SK-N-SH (cell line): ENCODE data around the gene MYO1D. TPM values are rescaled to one million over a fixed set of nuclear protein-coding genes. Genes with fewer than 3 reads are reported as not detected.

Experiments used
- CTCF ChIA-PET: fragments of 300-600, 350-600 bp; formaldehyde crosslinking; extraction: SDS; loops from one replicate; lab custom pipeline; 2021; lab: Yijun Ruan, JAX
- POLR2A ChIA-PET: fragments of 350-600 bp; sonication (Branson Sonifier 250); formaldehyde crosslinking; extraction: SDS; loops from one replicate; lab custom pipeline; 2020; ENCODE audit warnings: antibody characterized with exemption, inconsistent platforms; lab: Yijun Ruan, JAX
- DNase-seq: peaks from one replicate; pipeline ENCODE4 v3.0.0; 2012
- H2AFZ ChIP-seq: fragments of 200-600 bp; sonication (generic); 2 replicates; pipeline ENCODE4 v1.8.1; 2016; ENCODE audit warnings: antibody characterized with exemption, mild to moderate bottlenecking, low read depth
- H3F3A ChIP-seq: fragments of 200-600 bp; sonication (generic); replicated peaks from 2 replicates; pipeline ENCODE3; 2016; ENCODE audit warnings: antibody characterized with exemption, mild to moderate bottlenecking; ENCODE audit not compliant: insufficient read depth
- H3K27ac ChIP-seq, 2 experiments: fragments of 200-500 bp in 1 of 2; fragments of 200-600 bp in 1 of 2; sonication (Bioruptor generic) in 1 of 2; sonication (generic), shearing (Covaris generic) in 1 of 2; 2 replicates each; pipeline versions ENCODE4 v1.5.1 to v1.6.1; 2014 to 2016; ENCODE audit warnings: low read depth in 2 of 2, inconsistent platforms in 1 of 2, low read length in 1 of 2, mild to moderate bottlenecking in 1 of 2, mixed read lengths in 1 of 2
- H3K27me3 ChIP-seq: fragments of 200-600 bp; sonication (generic), shearing (Covaris generic); 2 replicates; pipeline ENCODE4 v1.6.1; 2016; ENCODE audit warnings: mixed run types; ENCODE audit not compliant: insufficient read depth
- H3K36me3 ChIP-seq, 2 experiments: fragments of 200-500 bp in 1 of 2; fragments of 200-600 bp in 1 of 2; sonication (Bioruptor generic) in 1 of 2; sonication (generic) in 1 of 2; replicated peaks in 1 of 2; 2 replicates each; pipeline versions ENCODE3 to v1.5.1; 2014 to 2016; ENCODE audit warnings: low read length in 1 of 2, mild to moderate bottlenecking in 1 of 2; ENCODE audit not compliant: insufficient read depth in 2 of 2, control insufficient read depth in 1 of 2
- H3K4me1 ChIP-seq, 2 experiments: fragments of 200-500 bp in 1 of 2; fragments of 200-600 bp in 1 of 2; sonication (Bioruptor generic) in 1 of 2; sonication (generic), shearing (Covaris generic) in 1 of 2; 2 replicates each; pipeline versions ENCODE4 v1.5.1 to v1.6.1; 2014 to 2016; ENCODE audit warnings: low read depth in 1 of 2, low read length in 1 of 2, mixed run types in 1 of 2; ENCODE audit not compliant: insufficient read depth in 2 of 2, control insufficient read depth in 1 of 2
- H3K4me2 ChIP-seq: fragments of 200-600 bp; sonication (generic), shearing (Covaris generic); 2 replicates; pipeline ENCODE4 v1.6.1; 2017; ENCODE audit warnings: mixed run types
- H3K4me3 ChIP-seq, 2 experiments: fragments of 200-500 bp in 1 of 2; fragments of 200-600 bp in 1 of 2; sonication (Bioruptor generic) in 1 of 2; sonication (generic), shearing (Covaris generic) in 1 of 2; 2 replicates each; pipeline versions ENCODE4 v1.5.1 to v1.8.1; 2014 to 2016; ENCODE audit warnings: low read depth in 2 of 2, inconsistent platforms in 1 of 2, low read length in 1 of 2, mild to moderate bottlenecking in 1 of 2, mixed read lengths in 1 of 2, moderate library complexity in 1 of 2
- H3K79me2 ChIP-seq: fragments of 200-600 bp; sonication (generic); 2 replicates; pipeline ENCODE4 v1.8.1; 2017; ENCODE audit warnings: mild to moderate bottlenecking; ENCODE audit not compliant: insufficient read depth
- H3K9ac ChIP-seq: fragments of 200-600 bp; sonication (generic); 2 replicates; pipeline ENCODE4 v1.6.1; 2017; ENCODE audit warnings: mixed run types
- H3K9me2 ChIP-seq: fragments of 200-600 bp; sonication (generic); 2 replicates; pipeline ENCODE4 v1.6.1; 2017; ENCODE audit warnings: mixed run types
- H3K9me3 ChIP-seq: fragments of 200-600 bp; sonication (generic); 2 replicates; pipeline ENCODE4 v1.6.1; 2017; ENCODE audit warnings: mixed run types, mild to moderate bottlenecking, moderate library complexity
- H4K20me1 ChIP-seq: fragments of 200-600 bp; sonication (generic); 2 replicates; pipeline ENCODE4 v1.6.1; 2017; ENCODE audit warnings: mild to moderate bottlenecking, mixed run types; ENCODE audit not compliant: insufficient read depth
- CHD2 ChIP-seq: fragments of 150-350 bp; IDR thresholded peaks from 2 replicates; pipeline ENCODE4 v1.6.1; 2018; ENCODE audit warnings: low read length; ENCODE audit not compliant: partially characterized antibody
- ELF1 ChIP-seq: IDR thresholded peaks from 2 replicates; pipeline ENCODE4 v1.4.0; 2012
- EP300 ChIP-seq, 2 experiments: IDR thresholded peaks; 2 replicates each; pipeline versions ENCODE4 v1.4.0 to v1.6.1; 2012; ENCODE audit warnings: borderline replicate concordance in 1 of 2, low read depth in 1 of 2, low read length in 1 of 2
- GABPA ChIP-seq: IDR thresholded peaks from 2 replicates; pipeline ENCODE4 v1.4.0; 2012; ENCODE audit warnings: low read depth, mild to moderate bottlenecking
- IRF3 ChIP-seq: fragments of 150-350 bp; IDR thresholded peaks from 2 replicates; pipeline ENCODE4 v1.6.1; 2016; ENCODE audit warnings: mild to moderate bottlenecking, low read depth, low read length
- JUND ChIP-seq: IDR thresholded peaks from 2 replicates; pipeline ENCODE4 v1.4.0; 2012
- MAX ChIP-seq: IDR thresholded peaks from 2 replicates; pipeline ENCODE4 v1.4.0; 2012; ENCODE audit warnings: low read depth
- MEF2A ChIP-seq: IDR thresholded peaks from 2 replicates; pipeline ENCODE4 v1.4.0; 2012; ENCODE audit warnings: low read depth, borderline replicate concordance
- NFIC ChIP-seq: IDR thresholded peaks from 2 replicates; pipeline ENCODE4 v1.4.0; 2012; ENCODE audit warnings: borderline replicate concordance
- POLR2AphosphoS5 ChIP-seq: IDR thresholded peaks from 2 replicates; pipeline ENCODE4 v1.6.1; 2012; ENCODE audit warnings: low read depth, low read length
- RAD21 ChIP-seq: IDR thresholded peaks from 2 replicates; pipeline ENCODE4 v1.6.1; 2012; ENCODE audit warnings: mild to moderate bottlenecking, low read length
- RCOR1 ChIP-seq: fragments of 150-350 bp; IDR thresholded peaks from 2 replicates; pipeline ENCODE4 v1.6.1; 2017; ENCODE audit warnings: antibody characterized with exemption, low read length
- REST ChIP-seq: IDR thresholded peaks from 2 replicates; pipeline ENCODE4 v1.6.1; 2012; ENCODE audit warnings: mild to moderate bottlenecking, low read depth, low read length, moderate library complexity
- RFX5 ChIP-seq: IDR thresholded peaks from 2 replicates; pipeline ENCODE4 v1.6.1; 2012; ENCODE audit warnings: mild to moderate bottlenecking, improper control_type of control experiment, low read length
- SIN3A ChIP-seq: IDR thresholded peaks from 2 replicates; pipeline ENCODE4 v1.6.1; 2012; ENCODE audit warnings: low read depth, mild to moderate bottlenecking, low read length, moderate library complexity, borderline replicate concordance
- TAF1 ChIP-seq: IDR thresholded peaks from 2 replicates; pipeline ENCODE4 v1.6.1; 2012; ENCODE audit warnings: low read depth, mild to moderate bottlenecking, low read length, moderate library complexity, borderline replicate concordance
- TCF12 ChIP-seq: IDR thresholded peaks from 2 replicates; pipeline ENCODE4 v1.4.0; 2012
- TEAD4 ChIP-seq: IDR thresholded peaks from 2 replicates; pipeline ENCODE4 v1.4.0; 2012; ENCODE audit warnings: mild to moderate bottlenecking, borderline replicate concordance; ENCODE audit not compliant: insufficient read depth
- YY1 ChIP-seq: IDR thresholded peaks from 2 replicates; pipeline ENCODE4 v1.4.0; 2012; ENCODE audit warnings: low read depth, mild to moderate bottlenecking
- WGBS: methylation state at CpG from one replicate; pipeline ENCODE4 v1.1.6; 2017; ENCODE audit warnings: low lambda C conversion rate; 5-methylcytosine and 5-hydroxymethylcytosine counted together
- polyA plus RNA-seq, 3 experiments: library from polyadenylated mRNA; depleted of rRNA; stranded (reverse); fragments of >200 nt; gene quantifications; 2 replicates each; pipeline ENCODE4 v1.2.3, GENCODE V29; 2012

The MYO1D gene
- polyA plus RNA-seq, 1 of the 3 experiments (the other 2 are of a cell fraction): 20.4 TPM

GRCh38 chr17:32673964-32674363, 203.0 kb downstream of the MYO1D start:
- Histone ChIP-seq H3K4me1 (peaks cover 0 to 9% of the 10 kb centered on the region in 2 experiments; a peak in 2 of 4 replicates), H3K9me3 (no peaks in the 10 kb centered on the region), H4K20me1 (no peaks in the 10 kb centered on the region), H3K4me3 (no peak overlapping the region), H3K79me2 (no peaks in the 10 kb centered on the region), H3K27ac (0 out of 4 replicates have a peak overlapping the region, but pooled peaks of 1 of the 2 experiments have one; percentile 26), H3K9me2 (no peaks in the 10 kb centered on the region), H3K4me2 (no peak overlapping the region), H2AFZ (no peak overlapping the region), H3K36me3 (no peaks in the 10 kb centered on the region), H3F3A (peaks cover 10% of the 10 kb centered on the region), H3K9ac (no peak overlapping the region), H3K27me3 (no peaks in the 10 kb centered on the region)
- POLR2A ChIA-PET: no interaction called here
- WGBS: 48% methylated on average over 3 of the region's 3 CpGs
- no peak for TF ChIP-seq RCOR1
- TF ChIP-seq IRF3: no peak
- TF ChIP-seq TCF12: no peak
- no peak for TF ChIP-seq CHD2
- TF ChIP-seq POLR2AphosphoS5: no peak
- TF ChIP-seq JUND: no peak
- no peak for TF ChIP-seq RFX5
- no peak for TF ChIP-seq NFIC
- TF ChIP-seq TAF1: no peak
- CTCF ChIA-PET: interaction anchor here (0.6 to 1.4 kb wide), 3 partner anchors 11 to 17 kb away, joined by 3 to 4 read pairs (median 3); no protein-coding TSS in a partner anchor
- DNase-seq: no peak

GRCh38 chr17:32672711-32673110, 204.2 kb downstream of the MYO1D start:
- DNase-seq: no peak
- CTCF ChIA-PET: interaction anchor here (0.6 to 1.4 kb wide), 3 partner anchors 10 to 183 kb away, joined by 3 to 4 read pairs (median 4); no protein-coding TSS in a partner anchor
- 69% methylated on average over 1 of the region's 1 CpG for WGBS
- no peaks in the 10 kb centered on the region for H3K9me3 ChIP-seq
- H3K27me3 ChIP-seq: no peaks in the 10 kb centered on the region
- POLR2A ChIA-PET: no interaction called here
- H3K4me2 ChIP-seq: no peak overlapping the region
- no peak overlapping the region for H3K9ac ChIP-seq
- H4K20me1 ChIP-seq: no peaks in the 10 kb centered on the region
- H3K27ac ChIP-seq: no peak overlapping the region
- no peaks in the 10 kb centered on the region for H3K36me3 ChIP-seq
- TF ChIP-seq YY1: no peak
- no peak for TF ChIP-seq MAX
- TF ChIP-seq TEAD4: no peak
- TF ChIP-seq EP300 (IDR thresholded peaks at IDR 0.05; ENCODE audit: borderline replicate concordance in 1 of 2, low read depth in 1 of 2, low read length in 1 of 2): no peak
- TF ChIP-seq MEF2A: no peak
- TF ChIP-seq SIN3A: no peak
- no peak for TF ChIP-seq ELF1
- no peak for TF ChIP-seq RAD21
- TF ChIP-seq TCF12: no peak
- no peak for TF ChIP-seq GABPA
- TF ChIP-seq REST: no peak
- H3K79me2 ChIP-seq: no peaks in the 10 kb centered on the region
- peaks cover 0 to 9% of the 10 kb centered on the region in 2 experiments; a peak in 2 of 4 replicates for H3K4me1 ChIP-seq
- no peaks in the 10 kb centered on the region for H3K9me2 ChIP-seq
- H3K4me3 ChIP-seq: no peak overlapping the region
- peaks cover 10% of the 10 kb centered on the region for H3F3A ChIP-seq
- H2AFZ ChIP-seq: no peak overlapping the region
